HuH-7.5 (cell line): ENCODE results near the gene STK17A.

Source experiments
- DNase-seq: peaks from one replicate; pipeline ENCODE4 v3.0.0; 2011; ENCODE audit warnings: low spot score

The STK17A gene

DNA sequence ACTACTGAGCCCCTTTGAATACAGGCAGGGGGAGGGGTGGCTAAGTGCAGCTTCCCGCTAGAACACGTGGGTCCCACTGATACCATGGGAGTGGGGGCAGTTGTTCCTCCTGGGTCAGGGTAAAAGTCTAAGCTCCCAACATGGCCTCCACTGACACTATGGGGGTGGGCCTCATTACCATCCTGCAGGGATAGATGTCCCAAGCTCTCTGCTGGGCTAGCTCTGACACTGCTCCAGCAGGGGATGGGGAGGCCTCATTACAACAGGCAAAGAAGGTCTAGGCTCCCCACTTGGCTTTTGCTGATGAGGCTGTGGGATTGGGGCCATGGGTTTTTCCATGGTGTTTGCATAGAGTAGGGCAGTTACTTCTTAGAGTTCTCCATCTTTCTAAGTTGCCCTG is 51.5 kb downstream of the STK17A start:
- DNase-seq, result no peak

DNA sequence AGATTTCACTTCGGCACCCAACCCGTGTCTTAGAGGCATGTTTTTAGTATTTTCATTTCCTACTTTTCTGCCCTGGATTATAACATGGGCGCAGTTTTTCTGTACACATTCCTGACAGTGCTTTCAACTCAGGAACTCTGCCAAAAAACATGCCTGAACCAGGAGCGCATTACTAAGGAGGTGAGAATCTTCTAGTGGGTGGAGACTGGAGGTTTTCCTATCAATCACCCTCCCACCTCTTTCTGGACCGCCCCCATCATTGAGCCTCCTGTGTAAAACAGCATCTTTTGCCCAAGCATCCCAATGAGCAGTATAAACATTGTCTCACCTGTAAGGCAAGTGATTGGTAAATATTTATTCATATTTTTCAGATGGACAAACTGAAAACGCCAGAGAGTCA is 53.2 kb downstream of the STK17A start:
- DNase-seq, result no peak

DNA sequence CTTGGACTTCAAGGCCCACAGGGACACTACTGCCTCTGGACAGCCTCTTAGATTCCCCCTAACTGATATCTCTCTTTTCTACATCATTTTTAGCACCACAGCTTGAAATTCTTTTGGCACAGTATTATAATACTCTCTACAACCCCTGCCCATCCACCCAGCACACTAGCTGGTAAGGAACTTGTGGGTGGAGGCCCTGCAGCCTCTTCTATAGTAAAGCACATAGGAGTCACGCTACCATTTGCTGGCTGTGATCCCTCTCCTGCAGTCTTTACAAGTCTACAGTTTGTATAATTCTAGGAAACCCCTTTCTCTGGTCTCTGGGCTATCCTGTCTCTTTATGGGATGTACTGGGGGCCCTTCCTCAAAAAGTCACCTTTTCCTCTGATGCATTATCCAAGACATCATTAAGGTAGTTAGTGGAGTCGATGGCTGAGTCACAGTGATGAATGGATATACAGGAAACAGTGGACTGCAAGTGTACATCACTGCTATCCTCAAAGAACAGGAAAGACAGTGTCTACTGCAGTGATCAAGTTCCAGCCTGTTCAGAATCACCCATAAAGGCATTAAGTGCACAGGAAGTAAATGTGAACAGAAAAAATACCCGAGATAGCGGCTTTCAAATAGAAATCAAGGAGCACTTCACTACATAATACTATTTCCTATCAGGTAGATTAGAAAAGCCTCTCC is 54.4 kb downstream of the STK17A start:
- DNase-seq, result no peak

DNA sequence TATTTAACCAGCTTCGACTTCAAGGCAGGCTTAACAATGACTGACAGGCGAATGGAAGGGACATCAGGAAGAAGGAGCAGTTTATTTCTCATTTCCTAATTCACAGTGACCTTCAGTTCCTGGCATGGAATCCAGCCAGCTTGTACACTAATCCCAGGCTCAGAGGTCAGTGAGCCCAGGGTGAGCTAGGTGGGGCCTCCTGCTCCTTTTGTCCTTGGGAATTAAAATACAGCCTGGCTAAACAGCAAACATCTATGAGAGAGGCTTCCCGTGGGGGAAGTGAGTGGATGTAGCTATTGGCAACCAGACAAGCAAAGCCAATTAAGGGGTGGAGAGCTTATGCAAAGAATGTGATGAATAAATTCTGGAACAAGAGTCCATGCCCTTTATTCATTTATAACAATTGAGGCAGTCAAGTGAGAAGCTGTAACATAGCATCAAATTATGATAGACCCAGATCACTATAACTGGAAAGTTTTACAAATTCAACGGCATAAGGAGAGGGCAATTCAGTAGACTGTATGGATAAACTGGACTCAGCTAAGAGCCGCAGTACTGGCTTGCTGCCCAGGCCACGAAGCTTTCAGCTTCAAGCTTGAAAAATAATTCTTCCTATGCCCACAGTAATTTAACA is 57.1 kb downstream of the STK17A start:
- DNase-seq, result peak; percentile 58

DNA sequence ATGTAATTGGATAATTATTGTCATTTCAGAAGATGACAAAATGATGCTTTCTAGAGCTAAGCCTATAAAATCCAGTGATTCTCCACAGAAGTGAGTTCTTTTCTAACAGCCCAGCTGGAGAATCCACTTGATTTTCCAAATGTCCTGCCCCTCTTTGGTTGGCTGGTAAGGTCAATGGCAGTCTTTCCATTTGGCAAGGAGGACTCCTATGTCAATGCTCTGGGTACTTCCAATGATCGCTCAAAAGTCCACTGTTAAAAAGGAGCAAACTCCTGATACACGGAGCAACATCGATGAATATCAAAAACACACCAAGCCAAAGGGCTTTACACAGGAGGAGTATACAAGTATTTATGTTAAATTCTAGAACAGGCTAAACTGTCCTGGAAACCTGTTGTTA is 57.8 kb downstream of the STK17A start:
- no peak for DNase-seq

DNA sequence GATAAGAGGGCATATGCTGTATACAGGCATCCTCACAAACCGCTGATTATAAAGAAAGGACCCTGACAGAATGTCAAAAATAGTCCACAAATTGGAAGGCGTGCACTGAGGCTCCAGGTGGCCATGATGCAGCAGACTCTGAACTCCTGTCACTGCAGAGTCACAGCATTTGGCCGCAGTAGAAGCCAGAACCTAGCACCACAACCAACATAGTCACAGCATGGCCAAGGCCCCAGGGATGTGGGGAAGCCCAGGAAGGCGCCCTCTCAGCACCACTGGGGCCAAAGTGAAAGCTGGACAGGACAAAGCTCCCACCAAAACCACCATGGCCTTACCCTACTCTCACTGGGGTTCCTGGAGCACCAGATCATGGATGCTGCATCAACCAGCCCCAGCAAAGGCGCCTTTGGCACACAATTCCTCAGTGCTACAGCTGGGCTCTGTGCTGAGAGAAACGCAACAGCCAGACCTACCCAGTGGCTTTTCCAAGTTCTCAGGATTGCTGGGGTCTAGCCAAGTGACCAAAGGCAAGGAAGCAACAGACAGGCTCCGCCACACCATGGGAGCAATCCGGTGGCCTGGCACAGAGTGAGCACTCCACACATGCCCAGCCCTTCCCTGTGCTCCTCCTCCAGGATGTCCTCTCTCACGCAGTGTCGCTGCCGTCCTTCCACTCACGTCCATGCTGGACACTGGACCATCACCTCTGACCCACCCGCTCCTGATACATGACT is 60.2 kb downstream of the STK17A start:
- DNase-seq, result no peak

DNA sequence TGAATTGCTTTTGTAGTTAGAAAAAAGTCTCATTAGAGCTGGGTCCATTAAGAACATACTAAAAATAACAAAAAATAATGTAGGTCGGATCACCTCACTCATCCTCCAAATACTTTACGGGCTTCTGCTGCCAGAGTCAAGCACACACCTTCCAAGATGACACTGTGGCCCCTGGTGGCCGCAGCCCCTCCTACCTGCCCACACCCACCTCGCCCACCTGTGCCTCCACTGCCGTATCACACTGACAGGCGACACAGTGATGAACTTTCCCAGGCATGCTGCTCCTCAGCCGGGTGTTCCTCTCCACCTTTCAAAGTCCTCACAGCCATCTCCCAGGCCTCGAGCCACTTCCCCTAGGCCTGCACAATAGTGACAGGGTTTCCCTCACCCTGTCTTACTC is 60.9 kb downstream of the STK17A start:
- no peak for DNase-seq

DNA sequence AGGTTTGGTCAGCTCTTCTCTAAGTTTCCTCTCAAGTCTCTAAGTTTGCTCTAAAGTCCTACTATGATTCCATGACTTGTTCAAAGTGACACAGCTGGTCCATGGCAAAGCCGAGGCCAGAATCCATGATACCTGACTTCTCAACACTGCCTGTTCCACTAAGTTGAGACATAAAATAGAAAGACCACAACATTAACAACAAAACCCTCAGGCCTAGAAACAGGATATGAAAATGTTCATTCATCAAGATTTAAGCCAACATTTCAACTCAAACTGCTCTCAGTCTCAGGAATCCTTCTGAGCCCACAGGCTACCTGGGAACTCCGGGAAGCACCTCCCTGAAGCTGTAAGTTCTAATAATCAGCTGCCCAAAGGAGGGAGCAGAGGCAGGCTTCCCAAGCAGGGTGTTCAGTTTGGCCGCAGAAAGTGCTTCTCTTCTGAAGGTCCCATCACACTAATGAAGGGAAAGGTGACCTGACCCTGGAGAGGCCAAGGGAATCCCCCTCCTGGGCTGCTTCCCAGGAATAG is 62.9 kb downstream of the STK17A start:
- DNase-seq, result no peak

DNA sequence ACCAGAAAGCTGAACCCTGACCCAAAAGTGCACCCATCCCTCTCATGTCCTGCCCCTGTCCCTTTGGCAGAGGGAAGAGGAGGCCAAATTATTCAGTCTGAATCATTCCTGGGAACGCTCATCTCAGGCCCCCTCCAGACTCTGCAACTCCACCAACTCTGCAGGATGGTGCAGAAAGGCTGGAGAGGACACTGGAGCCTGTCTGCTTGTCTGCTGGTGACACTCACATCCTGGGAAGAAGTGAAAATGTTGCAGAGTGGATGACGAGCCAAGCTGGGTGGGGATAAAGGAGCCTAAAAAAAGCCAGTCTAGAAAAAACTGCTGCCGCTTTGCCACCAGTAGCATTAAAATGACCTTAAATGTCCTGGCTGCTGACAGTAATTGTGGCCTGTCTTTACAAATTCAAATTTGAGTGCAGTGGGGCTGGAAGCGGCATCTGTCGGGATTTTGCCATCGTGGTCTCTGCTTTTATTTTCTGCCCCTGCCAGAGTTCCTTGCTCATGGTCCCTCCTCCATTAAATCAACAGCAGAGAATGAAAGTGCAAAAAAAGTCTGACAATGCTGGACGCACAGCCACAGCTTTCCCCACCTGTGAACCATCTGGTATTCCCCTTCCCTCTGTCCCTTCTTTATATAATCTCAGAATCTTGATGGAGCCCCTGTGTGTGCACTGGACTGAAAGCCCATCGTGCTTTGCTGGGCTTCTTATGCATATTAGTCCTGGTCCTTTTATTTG is 63.9 kb downstream of the STK17A start:
- no peak for DNase-seq

DNA sequence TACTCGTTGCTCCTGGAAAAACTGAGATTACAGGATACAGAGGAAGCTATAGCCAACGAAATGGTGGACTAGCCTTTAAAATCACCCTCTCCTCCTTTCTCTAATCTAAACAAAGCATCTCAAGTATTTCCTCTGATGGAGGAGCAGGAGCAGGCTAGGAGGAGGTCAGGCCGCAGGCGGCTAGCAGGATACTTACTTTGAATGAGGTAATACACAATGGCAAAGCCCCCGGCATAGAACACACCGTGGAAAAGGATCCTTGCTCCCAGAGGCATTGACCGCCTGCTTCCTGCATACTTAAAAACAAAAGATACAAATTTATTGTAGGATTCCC is 64.4 kb downstream of the STK17A start:
- no peak for DNase-seq

DNA sequence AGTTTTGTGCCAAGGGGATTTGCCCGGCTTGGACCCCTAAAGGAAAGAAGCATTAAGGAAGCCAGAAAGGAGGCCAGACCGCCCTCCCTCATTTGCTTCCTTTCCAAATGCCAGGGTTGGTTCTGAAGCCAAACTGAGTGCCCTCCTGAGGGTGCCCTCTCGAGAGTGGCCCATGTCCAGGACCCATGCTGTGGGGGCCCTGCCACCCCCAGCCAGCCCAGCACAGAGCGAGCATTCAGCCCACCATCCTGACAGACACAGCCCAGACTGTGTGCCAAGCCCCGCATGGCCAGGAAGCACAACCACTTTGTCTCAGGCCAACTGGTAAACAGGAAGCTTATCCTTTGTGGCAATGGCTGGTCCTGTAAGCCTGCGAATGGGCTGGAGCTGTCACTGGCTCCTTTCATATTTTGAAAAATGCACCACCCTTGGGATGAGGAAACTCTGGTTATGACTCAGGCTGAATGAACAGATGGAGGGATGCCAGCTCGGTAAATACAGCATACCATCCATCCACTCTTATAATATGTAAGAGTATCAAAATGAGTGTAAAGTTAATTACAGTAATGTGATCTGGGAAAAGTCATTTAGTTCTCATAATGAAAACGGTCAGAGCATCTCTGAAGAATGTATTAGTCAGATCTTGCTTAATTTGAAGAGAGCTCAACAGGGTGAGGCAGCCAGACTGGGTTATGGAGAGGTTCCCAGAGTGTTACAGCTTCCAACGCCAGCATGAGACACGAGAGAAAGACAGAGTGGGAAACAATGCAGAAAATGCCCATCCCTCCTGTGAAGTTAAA is 65.0 kb downstream of the STK17A start:
- DNase-seq, result no peak

DNA sequence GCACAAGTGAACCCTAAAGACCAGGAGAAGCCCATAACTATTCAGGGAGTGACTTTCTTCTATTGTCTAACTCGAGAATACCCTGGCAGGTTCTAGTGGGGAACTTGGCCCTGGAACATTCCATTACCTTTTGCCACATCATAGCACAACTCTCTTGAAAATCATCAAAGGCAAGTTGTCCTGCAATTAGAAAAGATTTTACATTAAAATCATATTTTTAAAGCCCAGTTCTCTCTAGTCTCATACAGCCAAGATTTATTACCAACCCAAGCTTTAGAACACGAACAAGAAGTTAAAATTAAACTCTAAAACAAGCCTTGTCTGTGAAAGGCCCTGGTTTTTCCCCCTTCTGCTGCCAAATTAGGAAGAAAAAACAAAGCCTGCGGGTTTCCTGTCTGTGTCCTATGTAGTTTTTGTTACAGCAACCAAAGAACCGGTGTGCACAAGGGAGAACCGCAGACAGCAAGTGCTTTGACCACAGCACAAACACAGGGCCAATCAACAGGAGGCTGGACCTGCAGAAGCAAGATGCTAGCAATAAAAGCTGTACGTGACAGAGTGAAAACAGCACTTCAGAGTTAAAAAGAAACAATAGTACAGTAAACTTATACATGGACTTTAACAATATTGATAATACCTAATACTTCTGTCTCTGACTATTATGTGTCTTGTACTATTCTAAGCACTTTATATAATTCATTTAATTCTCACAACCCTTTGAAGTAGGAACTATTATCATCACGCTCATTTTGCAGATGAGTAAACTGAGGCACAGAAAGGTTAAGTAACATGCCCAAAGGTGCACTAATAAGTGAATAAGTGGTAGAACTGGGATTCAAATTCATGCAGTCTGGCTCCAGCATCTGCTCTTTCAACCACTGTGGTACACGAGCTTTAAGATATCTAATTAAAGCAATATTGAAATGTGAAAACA is 65.8 kb downstream of the STK17A start:
- no peak for DNase-seq

DNA sequence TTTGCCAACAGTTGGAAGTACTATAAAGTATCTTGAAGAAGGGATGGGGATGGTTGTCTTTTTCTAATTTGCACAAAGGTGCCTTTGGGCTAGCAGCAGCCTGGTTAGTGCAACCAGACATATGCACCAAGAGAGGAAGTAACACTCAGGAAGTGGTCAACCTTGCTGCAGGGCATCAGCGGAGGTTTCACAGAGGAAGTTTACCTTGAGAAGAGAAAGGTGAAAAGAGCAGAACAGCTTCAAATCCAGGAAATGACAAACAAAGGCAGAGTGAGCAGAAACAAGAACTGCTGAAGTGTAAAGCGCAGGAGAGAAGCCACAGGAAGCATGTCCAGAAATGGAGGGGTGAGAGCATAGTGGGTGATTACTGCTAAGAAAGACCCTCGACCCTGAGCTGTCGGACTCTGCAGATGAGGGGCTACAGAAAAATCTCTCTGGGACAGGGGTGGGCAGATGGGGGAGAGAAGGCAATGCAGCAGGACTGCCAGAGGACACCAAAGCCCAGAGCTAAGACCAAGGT is 66.9 kb downstream of the STK17A start:
- DNase-seq, result no peak

DNA sequence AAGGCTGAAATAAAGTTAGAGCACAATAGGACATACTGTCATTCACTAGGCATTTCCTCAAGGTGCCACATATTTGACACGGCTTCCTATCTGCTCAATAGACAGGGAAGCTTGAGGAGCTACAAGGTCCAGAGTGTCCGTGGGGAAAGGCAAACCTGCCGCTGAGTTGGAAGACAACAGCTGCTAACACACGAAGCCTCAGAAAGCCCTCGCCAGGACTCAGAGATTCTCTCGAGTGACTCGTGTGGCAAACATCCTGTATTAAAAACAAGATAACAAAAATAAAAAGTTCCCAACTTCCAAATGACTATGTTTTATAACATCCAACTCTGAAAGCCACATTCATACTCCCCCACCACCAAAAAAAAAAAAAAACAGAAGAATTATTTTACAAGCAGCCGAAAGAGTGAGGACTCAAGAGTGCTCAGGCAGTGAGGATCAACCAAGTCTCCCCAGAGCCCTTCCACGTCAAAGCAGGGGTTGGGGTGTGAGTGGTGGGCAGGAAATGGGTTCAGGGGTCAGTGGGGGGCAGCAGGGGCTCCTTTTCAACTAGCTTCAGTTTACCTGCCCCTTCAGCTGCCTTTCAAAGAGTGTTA is 67.6 kb downstream of the STK17A start:
- no peak for DNase-seq

DNA sequence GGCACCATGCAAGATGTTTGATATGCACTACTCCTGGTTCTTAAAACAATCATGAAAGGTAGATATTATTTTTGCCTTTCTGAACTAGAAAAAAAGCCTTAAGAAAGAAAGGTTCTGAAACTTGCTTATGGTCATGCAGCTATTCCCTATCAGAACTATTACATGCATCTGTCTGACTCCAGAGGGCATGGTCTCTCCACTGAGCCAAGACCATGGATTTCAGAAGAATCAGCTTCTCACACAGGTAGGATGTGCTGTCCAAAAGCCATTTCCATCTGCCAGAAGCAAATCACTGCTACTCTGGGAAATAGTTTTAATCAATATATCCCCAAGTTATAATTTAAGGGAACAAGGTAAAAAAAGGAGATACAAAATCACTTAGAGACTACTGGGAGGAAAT is 69.5 kb downstream of the STK17A start:
- no peak for DNase-seq

DNA sequence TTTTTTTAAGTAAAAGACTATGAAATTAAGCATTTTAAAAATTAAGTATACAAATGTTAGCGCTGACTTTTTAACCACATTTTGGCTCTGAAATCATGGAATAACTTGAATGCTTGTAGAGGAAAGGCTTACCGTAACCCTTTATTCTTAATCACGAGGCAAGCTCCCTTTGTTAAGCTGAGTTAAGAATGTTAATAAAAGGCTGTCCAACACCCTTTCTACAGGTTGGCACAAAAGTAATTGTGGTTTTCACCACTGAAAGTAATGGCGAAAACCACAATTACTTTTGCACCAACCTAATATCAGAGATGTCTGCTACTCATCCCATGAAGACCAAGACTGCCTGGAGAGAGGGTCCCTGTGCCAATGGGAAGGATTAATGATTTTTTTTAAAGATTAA is 70.6 kb downstream of the STK17A start:
- DNase-seq, result no peak

DNA sequence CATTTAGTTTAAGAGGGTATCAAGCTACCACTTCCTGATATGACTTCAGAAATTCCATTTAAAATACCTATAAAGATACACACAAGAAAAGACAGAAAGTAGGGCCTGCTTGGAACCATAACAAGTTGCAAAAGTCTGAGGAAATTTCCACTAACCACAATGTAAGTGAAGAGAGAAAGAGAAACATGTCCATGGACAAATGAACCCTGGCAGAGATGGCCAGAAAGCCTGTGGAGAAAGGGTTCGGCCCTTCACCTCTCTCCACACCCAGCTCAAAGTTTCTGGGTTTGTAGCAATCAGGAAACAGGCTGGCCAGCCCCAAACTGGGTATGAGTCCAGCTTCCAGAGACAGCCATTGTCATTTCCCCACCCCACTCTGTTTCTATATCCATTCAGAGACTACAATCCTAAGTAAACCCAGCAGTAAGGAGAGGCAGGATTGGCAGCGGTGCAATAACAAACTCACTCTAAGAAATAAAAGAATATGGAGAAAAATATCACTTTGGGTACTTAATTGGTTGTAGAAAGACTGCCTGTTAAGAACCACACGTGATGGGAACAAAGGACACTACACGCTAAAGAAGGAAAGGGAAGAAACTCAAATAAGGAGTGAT is 71.1 kb downstream of the STK17A start:
- DNase-seq, result no peak

DNA sequence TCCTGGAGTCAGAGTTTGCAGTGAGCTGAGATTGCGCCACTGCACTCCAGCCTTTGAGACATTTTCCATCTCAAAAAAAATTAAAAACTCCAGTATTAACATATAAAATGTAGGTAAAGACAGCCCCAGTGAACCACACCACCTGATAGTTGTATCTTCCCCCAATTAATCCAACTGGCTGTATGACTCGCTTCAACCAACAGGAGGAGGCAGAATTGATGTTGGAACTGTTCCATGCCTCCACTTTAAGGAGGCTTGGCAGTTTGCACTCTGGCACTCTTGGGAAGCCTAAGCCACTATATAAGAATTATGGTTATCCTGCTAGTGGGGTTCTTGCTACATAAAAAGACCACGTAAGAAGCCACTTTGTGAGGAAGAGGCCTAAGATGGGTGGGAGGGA is 72.7 kb downstream of the STK17A start:
- no peak for DNase-seq

DNA sequence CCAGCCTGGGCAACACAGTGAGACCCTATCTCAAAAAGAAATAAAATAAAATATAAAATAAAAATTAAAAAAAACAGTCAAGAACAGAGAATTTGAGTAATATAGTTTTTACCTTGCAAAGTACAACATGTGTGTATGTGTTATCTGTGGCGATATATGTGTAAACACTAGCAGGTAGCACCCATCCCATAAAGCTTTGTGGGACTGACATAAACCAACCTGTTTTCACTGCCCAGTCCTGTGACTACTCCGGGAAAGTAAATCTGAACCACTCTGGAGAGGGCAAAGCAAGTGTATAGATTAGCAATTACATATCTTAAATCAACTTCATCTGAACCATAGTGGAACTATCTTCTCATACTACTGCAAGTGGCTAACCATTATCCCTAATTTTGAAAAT is 74.1 kb downstream of the STK17A start:
- DNase-seq, result no peak
